Kidney glomerular epithelial cell (primary cell): ENCODE measurements around the gene RBMXL2.

Source experiments
- DNase-seq: peaks from one replicate; lab custom pipeline; 2025; lab: John Stamatoyannopoulos, UW

The RBMXL2 gene

GRCh38 chr11:7088921-7089320, at the start of gene RBMXL2:
TSS of gene RBMXL2 (plus strand) at chr11:7088998. CDS start at chr11:7089121, 123 bp downstream.
- no peak for DNase-seq

DNA sequence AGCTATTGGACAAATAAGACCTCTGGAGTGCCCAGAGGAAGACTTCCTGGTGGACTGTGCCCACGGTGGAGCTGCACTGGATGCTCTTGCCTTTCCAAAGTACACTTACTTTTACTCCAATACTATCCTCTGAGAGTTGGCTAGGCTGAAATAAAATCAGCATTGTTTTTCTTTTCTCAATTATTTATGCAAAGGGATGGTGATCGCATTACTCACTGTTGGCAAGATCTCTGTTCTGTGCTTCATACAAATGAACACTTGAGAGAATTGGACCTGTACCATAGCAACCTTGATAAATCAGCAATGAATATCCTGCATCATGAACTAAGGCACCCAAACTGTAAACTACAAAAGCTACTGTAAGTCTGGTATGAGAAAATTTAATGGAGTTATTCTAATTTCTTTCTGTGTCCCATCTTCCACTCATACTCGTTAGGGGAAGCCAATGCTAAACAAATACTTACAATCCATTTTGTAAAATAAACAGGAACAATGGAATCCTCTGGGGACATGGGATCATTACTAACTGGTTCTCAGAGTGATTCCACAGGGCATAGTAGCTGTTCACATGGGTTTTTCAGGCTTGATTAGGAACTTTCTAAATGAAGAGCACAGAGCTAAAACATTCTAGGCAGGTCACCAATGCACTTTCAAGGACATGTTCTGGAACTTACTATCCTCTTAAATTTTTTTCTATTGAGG, 42.2 kb upstream of the RBMXL2 start:
- peak; percentile 57 for DNase-seq

DNA sequence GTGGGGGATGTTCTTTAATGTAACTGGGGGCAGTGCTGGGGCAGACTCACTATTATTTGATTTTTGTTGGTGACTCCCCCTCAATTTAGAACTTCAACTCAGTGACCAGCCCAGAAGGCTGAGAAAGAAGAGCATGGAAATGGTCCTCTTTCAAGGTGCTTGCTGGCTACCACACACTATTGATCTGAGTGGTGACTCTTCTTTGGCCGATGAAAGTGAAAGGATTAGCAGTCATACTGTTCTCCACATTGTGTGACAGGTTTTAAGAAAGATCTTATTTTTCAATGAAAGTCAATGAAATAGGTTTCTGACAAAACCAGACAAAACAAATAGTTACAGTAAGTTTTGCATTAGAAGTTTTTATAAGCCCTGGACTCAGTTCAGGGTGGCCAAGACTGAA, 38.6 kb upstream of the RBMXL2 start:
- DNase-seq: no peak

- peak; percentile 29 for DNase-seq
These were observed 31.8 kb upstream of the RBMXL2 start for GRCh38 chr11:7056828-7057513.

DNA sequence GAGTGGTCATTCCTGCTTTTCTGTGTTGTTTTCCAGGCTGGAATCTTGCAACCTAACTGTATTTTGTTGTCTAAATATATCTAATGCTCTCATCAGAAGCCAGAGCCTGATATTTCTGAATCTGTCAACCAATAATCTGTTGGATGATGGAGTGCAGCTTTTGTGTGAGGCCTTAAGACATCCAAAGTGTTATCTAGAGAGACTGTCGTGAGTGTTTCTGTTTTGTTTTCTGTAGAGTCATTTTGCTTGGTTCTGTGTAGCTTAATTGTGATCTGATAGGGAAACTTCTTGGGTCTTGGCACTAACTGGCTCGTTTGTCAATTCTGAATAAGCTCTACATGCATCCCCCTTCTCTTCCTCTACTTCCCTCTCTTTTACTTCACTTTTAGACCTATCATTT, 31.2 kb upstream of the RBMXL2 start:
- no peak for DNase-seq

DNA sequence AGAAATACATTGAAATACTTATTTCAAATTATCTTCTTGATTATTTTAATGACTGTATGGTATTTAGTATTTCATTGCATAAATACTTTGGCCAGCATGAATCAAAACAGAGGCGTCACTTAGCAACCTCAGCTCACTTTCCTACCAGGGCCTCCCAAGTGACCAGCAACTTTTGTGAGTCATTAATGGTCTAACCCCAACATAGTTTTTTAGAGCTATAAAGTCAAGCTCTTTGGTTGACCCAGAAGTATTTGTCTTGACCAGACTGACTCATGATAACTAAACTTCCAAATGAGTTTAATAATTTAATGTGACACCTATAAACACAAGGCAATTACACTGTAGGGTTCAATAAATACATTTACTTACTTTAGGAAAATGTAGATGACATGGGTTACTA, 27.9 kb upstream of the RBMXL2 start:
- DNase-seq: peak; percentile 42

DNA sequence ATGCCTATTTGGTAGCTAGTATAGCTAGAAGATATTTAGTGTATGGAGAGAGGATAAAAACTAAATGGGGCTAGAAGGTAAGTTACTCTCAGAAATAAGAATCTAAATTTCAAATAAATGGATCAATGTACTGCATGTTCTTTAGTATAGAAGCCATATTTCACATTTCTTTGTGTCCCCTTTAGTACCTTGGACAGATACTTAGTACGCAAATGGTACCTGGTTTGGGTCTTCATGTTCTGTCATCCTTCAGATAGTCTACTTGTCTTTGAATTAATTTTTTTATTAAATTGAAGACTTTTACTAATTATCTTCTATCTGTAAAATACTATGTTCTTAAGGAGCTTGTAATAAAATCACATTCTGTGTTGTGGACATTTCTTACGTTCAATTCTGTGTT, 26.3 kb upstream of the RBMXL2 start:
- DNase-seq: no peak

- DNase-seq: no peak
These were observed 16.3 kb upstream of the RBMXL2 start for GRCh38 chr11:7072401-7073028.

GRCh38 chr11:7077101-7077500, 11.7 kb upstream of the RBMXL2 start:
- no peak for DNase-seq

DNA sequence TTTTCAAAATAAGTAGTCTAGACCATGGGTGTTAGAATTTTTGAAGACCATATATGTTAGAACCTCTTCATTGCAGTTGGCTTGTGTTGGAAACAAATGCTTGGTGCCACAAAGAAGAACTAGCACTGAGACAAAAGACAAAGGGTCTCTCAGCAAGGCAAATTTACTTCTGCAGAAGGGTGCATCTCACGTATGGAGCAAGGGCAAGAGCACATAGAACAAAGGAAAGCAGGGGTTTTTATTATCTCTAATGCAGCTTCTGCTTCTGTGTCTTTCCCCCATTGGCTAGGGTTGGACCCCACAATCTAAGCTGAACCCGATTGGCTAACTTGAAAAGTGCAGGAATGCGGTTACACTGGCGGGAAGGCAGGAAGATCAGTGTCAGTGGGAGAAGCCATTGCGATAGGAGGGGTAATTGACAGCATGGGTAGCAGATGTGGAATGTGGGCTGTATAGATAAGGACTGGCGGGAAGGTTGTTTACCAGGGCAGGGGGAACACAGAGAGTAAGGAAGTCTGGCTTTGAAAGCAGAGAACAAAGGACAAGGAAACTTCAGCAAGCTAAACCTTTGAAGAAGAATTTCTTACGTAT, 9.2 kb upstream of the RBMXL2 start:
- DNase-seq: no peak

DNA sequence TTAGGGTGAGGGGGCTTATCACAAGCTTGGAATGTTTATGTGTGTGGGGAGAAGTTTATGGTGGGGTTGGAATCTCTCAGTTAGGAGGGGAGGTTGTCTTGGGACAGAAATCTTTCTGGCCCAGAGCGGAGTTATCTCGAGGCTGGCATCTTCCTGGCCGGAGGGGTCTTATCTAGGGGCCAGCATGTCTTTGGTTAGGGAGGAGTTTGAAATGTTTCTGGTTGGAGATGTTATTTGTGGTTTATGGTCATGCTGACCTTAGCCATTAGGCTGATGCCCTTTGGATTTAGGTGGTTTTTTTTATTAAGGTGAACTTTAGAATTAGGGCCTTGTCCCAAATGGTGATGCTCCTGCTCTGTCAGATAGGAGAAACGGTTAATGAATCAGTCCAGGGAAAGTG, 7.9 kb upstream of the RBMXL2 start:
- DNase-seq: no peak

DNA sequence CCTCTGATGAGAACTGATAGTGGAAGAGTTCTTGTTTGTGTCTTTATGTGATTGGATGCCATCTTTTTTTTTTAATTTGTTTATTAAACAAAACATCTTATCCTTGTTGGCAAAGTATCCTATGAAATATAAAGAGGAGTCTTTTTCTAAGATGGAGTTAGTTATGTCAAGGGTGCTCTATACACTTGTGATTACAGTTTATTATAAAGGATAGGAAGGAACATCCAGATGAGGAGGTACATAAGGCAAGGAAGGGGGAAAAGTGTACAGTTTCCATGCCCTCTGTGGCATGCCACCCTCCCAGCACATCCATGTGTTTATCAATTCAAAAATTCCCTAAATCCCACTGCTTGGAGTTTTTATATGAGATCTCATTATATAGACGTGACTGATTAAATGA, 7.4 kb upstream of the RBMXL2 start:
- no peak for DNase-seq

GRCh38 chr11:7089328-7090251, 792 bp downstream of the RBMXL2 start:
- DNase-seq: no peak

DNA sequence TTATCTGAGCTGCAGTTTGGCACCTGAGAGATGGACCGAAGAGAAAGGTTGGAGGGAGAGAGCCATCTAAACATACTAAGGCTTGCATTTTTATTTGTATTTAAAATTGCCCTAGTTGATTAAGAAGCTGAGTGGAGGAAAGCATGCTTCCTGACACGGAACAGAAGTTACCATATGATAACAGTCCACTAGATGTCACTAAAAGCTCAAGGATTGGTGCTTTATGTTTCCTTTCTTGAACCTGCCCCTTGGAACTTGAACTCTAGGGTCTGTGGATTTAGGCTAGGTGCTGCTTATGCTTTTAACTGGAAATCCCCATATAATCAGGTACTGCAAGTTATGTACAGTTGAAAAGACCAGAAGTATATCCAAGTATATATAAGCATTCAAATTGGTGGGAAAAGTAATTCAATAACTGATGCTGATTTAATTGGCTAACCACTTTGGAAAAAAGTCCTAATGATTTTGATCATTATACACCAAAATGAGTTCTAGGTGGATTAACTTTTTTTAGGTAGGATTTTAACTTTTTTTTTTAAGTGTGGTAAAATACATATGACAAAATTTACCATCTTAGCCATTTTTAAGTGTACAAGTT, 9.5 kb downstream of the RBMXL2 start:
- DNase-seq: peak; percentile 57

DNA sequence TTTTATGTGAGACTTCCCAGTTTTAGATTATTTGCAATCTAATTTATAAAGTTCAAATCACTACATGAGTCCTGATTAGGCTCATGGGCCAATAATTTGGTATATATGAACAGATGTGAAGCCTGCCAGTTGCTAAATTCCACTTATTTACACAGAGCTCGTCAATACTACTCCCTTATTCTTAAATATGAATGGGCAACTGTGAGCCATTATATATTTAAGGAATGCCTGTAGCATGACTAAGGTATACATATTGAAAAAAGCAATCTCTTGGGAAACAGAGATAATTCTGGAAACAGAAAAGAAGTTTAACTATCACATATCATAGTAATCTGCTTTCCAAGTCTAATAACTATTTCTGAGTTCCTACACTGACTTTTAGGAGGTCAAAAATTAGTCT, 27.0 kb downstream of the RBMXL2 start:
- DNase-seq: no peak

DNA sequence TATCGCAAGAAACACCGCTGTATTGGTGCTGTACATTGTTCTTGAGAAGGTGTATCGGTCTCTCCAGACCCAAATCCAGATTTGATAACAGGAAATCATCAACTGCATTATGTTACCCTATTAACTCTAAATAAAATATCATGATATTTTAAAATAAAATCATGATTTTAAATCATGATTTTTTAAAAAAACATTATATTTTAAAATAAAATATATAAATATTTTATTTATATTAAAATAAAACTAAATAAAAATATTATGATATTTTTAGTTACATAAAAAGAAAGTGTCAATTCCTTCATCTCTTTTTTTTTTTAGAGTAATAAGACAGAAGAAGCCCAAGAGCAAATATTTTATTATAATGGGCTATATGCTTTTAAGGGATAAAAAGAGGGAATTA, 27.6 kb downstream of the RBMXL2 start:
- no peak for DNase-seq

DNA sequence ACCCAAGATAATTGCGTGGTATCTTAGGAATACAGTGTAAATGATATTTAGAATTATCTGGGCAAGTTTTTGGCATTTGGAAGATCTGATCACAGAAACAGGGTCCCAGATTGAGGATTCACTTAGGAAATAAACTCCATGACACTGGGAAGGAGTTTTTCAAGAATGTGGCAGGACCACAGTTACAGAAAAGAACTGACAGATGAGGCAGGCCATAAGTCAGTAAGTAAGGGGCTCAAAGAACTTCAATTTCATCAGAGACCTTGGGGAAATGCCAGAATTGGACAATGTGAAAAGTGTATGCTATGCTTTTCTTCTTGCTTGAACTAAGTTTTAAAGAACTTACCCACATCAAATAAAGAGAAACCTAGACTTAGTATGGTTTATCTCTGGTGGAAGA, 49.3 kb downstream of the RBMXL2 start:
- DNase-seq: no peak
